Endothelial cell of umbilical vein (primary cell): Measurements from ENCODE around the gene SMCO2.

Experiments
- CTCF ChIP-seq, 2 donors: IDR thresholded peaks; 1 replicate in 1 of 2; 2 replicates in 1 of 2; pipeline ENCODE4 v1.5.1; 2011; ENCODE audit warnings: low read length in 2 of 2, mild to moderate bottlenecking in 2 of 2, moderate library complexity in 2 of 2, control low read depth in 1 of 2, inconsistent platforms in 1 of 2, low read depth in 1 of 2; ENCODE audit not compliant: insufficient read depth in 1 of 2; ENCODE audit errors: extremely low read depth in 1 of 2
- EZH2 ChIP-seq: IDR thresholded peaks from 2 replicates; pipeline ENCODE4 v1.6.1; 2012; ENCODE audit warnings: borderline replicate concordance, low read depth, mild to moderate bottlenecking, moderate library complexity, low read length, inconsistent platforms; ENCODE audit not compliant: severe bottlenecking
- FOS ChIP-seq: IDR thresholded peaks from 2 replicates; pipeline ENCODE4 v1.6.1; 2011; ENCODE audit warnings: mild to moderate bottlenecking, low read length, moderate library complexity, borderline replicate concordance; ENCODE audit not compliant: insufficient read depth
- GATA2 ChIP-seq: IDR thresholded peaks from 2 replicates; pipeline ENCODE4 v1.7.0; 2011; ENCODE audit warnings: low read depth, mild to moderate bottlenecking, moderate library complexity, mixed read lengths, low read length; ENCODE audit not compliant: insufficient read length, insufficient read depth
- JUN ChIP-seq: IDR thresholded peaks from 2 replicates; pipeline ENCODE4 v1.6.1; 2011; ENCODE audit warnings: borderline replicate concordance, low read depth; ENCODE audit not compliant: insufficient read length, insufficient read depth
- MAX ChIP-seq: IDR thresholded peaks from 2 replicates; pipeline ENCODE4 v1.6.1; 2011; ENCODE audit not compliant: insufficient read depth, insufficient read length
- MYC ChIP-seq: IDR thresholded peaks from one replicate; pipeline ENCODE4 v1.6.1; 2011; ENCODE audit warnings: mild to moderate bottlenecking, low read depth, low read length
- POLR2A ChIP-seq: IDR thresholded peaks from 2 replicates; pipeline ENCODE4 v1.6.1; 2012; ENCODE audit warnings: low read depth, mild to moderate bottlenecking, control low read depth, low read length
- POLR2AphosphoS5 ChIP-seq: IDR thresholded peaks from 2 replicates; pipeline ENCODE4 v1.6.1; 2012; ENCODE audit warnings: low read depth, mild to moderate bottlenecking, control low read depth, low read length, moderate library complexity; ENCODE audit not compliant: insufficient read depth

DNA sequence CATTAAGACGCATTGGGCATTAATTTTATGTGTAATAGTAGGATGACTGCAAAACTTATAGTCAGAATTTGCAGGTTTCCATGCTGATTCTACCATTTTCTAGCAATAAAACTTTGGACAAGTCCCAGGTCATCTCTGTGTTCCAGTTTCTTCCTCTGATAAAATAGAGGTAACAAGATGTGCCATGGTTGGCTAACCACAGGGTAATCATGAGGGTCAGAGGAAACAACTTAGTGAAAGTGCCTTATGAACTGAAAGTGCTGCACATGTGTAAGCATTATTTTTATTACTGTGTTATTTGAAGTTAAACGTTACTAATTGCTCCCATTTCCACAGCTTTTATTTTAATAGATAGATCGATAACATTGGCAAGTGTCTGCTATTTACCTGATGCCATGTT, 21.1 kb downstream of the SMCO2 start:
- TF ChIP-seq MAX (no peak), CTCF (IDR thresholded peaks at IDR 0.05; ENCODE audit: extremely low read depth in 1 of 2, insufficient read depth in 1 of 2, low read depth in 1 of 2, low read length in 2 of 2) (no peak), POLR2AphosphoS5 (no peak), FOS (no peak), POLR2A (no peak), EZH2 (no peak), MYC (no peak), GATA2 (no peak), JUN (no peak)
